NCI-H2227 (cell line): Measurements from ENCODE around the gene SPEN.
"Not testable (repeated sequence)": the region's sequence is repeated elsewhere in the genome, so short reads cannot be mapped to it uniquely, and the experiment has no call there.

Source experiments
- DNase-seq: peaks from one replicate; lab custom pipeline; 2025; ENCODE audit not compliant: unreplicated experiment; lab: John Stamatoyannopoulos, UW

Gene SPEN

GRCh38 chr1:15896841-15897610, 49.5 kb downstream of the SPEN start:
- DNase-seq = not testable (repeated sequence)

- DNase-seq = no peak
Measured at GRCh38 chr1:15899266-15899665, 51.8 kb downstream of the SPEN start.

- no peak for DNase-seq
Measured at GRCh38 chr1:15900662-15901279, 53.3 kb downstream of the SPEN start.

- no peak for DNase-seq
Measured at GRCh38 chr1:15902882-15903281, 55.4 kb downstream of the SPEN start.

- no peak for DNase-seq
Measured at GRCh38 chr1:15908597-15908996, 61.1 kb downstream of the SPEN start.

- DNase-seq = no peak
Measured at GRCh38 chr1:15911141-15911540, 63.6 kb downstream of the SPEN start.

- DNase-seq = no peak
Measured at GRCh38 chr1:15911927-15912326, 64.4 kb downstream of the SPEN start.

GRCh38 chr1:15913607-15914006, 66.1 kb downstream of the SPEN start:
- not testable (repeated sequence) for DNase-seq

GRCh38 chr1:15915991-15916390, 68.5 kb downstream of the SPEN start:
- no peak for DNase-seq

- DNase-seq = no peak
Measured at GRCh38 chr1:15916417-15916816, 68.9 kb downstream of the SPEN start.

GRCh38 chr1:15916916-15917315, 69.4 kb downstream of the SPEN start:
- DNase-seq = no peak

GRCh38 chr1:15918962-15919715, 71.6 kb downstream of the SPEN start:
- DNase-seq = no peak

GRCh38 chr1:15923241-15923640, 75.7 kb downstream of the SPEN start:
- no peak for DNase-seq

- not testable (repeated sequence) for DNase-seq
Measured at GRCh38 chr1:15926448-15926847, 78.9 kb downstream of the SPEN start.

- DNase-seq = no peak
Measured at GRCh38 chr1:15928971-15929965, 81.8 kb downstream of the SPEN start.

- no peak for DNase-seq
Measured at GRCh38 chr1:15931401-15931800, 83.9 kb downstream of the SPEN start.

- no peak for DNase-seq
Measured at GRCh38 chr1:15931884-15932283, 84.4 kb downstream of the SPEN start.

- DNase-seq = no peak
Measured at GRCh38 chr1:15932612-15933011, 85.1 kb downstream of the SPEN start.

GRCh38 chr1:15933684-15934083, 86.2 kb downstream of the SPEN start:
- DNase-seq = no peak

- no peak for DNase-seq
Measured at GRCh38 chr1:15934211-15935055, 86.9 kb downstream of the SPEN start.
